ENCODE measurements around the gene CCNK. TPM values are rescaled to one million over a fixed set of nuclear protein-coding genes. Genes with fewer than 3 reads are reported as not detected.

The CCNK gene
- total and polyA plus RNA-seq, 10 donors, result 11.8 to 58.3 (median 39.8) TPM

- no peaks in the 10 kb centered on the region for H3K27me3 ChIP-seq (replicated peaks in 1 of 7)
- intact Hi-C loops (cut with DNase I; ENCODE audit: low total_unique reads), result no loop called here
- DNase-seq, result no peak
- TF ChIP-seq POLR2AphosphoS5 (IDR thresholded peaks at IDR 0.05) (no peak), POLR2A (IDR thresholded peaks at IDR 0.05) (no peak)
- TF ChIP-seq, protein P1, sequence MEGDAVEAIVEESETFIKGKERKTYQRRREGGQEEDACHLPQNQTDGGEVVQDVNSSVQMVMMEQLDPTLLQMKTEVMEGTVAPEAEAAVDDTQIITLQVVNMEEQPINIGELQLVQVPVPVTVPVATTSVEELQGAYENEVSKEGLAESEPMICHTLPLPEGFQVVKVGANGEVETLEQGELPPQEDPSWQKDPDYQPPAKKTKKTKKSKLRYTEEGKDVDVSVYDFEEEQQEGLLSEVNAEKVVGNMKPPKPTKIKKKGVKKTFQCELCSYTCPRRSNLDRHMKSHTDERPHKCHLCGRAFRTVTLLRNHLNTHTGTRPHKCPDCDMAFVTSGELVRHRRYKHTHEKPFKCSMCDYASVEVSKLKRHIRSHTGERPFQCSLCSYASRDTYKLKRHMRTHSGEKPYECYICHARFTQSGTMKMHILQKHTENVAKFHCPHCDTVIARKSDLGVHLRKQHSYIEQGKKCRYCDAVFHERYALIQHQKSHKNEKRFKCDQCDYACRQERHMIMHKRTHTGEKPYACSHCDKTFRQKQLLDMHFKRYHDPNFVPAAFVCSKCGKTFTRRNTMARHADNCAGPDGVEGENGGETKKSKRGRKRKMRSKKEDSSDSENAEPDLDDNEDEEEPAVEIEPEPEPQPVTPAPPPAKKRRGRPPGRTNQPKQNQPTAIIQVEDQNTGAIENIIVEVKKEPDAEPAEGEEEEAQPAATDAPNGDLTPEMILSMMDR (IDR thresholded peaks at IDR 0.05 in 8 of 11, conservative IDR thresholded peaks at IDR 0.05 in 3 of 11), result no peak
- H3K4me3 ChIP-seq, result no peak overlapping the region
- H3K36me3 ChIP-seq, result peaks cover 0 to 100% (median 79%) of the 10 kb centered on the region in 6 donors
- no peaks in the 10 kb centered on the region for H3K4me1 ChIP-seq
- WGBS, 5 donors, result 92 to 95% (median 93%) methylated on average over 5 of the region's 5 CpGs
- no peaks in the 10 kb centered on the region for H3K9me3 ChIP-seq
- no peak overlapping the region for H3K27ac ChIP-seq
Measured at GRCh38 chr14:99459481-99460100, 21.6 kb upstream of the CCNK start.

- Histone ChIP-seq H3K27ac (no peak overlapping the region), H3K4me1 (no peaks in the 10 kb centered on the region), H3K9me3 (no peaks in the 10 kb centered on the region), H3K36me3 (peaks cover 0 to 100% (median 81%) of the 10 kb centered on the region in 6 donors), H3K27me3 (replicated peaks in 1 of 7) (no peaks in the 10 kb centered on the region), H3K4me3 (no peak overlapping the region)
- no peak for DNase-seq
- WGBS, 5 donors, result 93 to 97% (median 93%) methylated on average over 3 of the region's 3 CpGs
- TF ChIP-seq, protein P1 (IDR thresholded peaks at IDR 0.05 in 8 of 11, conservative IDR thresholded peaks at IDR 0.05 in 3 of 11), result no peak
- no peak for TF ChIP-seq POLR2AphosphoS5 (IDR thresholded peaks at IDR 0.05)
- TF ChIP-seq POLR2A (IDR thresholded peaks at IDR 0.05), result no peak
- intact Hi-C loops (cut with DNase I; ENCODE audit: low total_unique reads), result no loop called here
Measured at GRCh38 chr14:99460793-99461192, 20.4 kb upstream of the CCNK start.

DNA sequence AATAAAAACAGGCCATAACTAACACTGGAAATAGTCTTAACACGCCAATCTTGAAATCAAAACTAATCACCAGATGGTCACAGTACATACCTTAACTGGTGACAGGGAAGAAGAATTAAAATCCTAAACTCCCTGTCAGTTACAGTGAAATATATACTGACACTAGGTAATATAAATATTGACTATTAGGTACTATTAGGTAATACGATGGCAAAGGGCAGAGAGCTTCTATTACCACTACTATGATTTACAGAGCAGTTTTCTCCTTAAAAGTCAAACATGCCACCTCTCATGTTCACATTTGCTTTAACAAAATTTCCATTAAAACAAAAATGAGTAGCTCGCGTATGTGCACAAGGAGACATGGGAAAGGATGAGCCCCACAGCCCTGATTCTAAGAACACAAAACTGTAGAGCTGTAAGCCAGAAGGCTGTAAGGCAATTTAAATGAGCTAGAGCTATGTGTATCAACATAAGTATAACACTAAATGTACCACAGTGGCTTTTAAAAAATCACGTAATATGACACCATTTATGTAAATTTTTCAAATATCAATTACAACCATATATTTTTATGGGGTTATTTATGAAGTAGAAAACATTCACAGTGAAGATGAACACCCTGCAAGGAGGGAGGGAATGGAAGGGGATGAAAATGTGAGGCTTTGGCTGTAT is 19.7 kb upstream of the CCNK start:
- H3K36me3 ChIP-seq, result peaks cover 0 to 94% (median 79%) of the 10 kb centered on the region in 6 donors
- 83 to 97% (median 96%) methylated on average over 5 of the region's 5 CpGs for WGBS, 5 donors
- intact Hi-C loops (cut with DNase I; ENCODE audit: low total_unique reads), result no loop called here

GRCh38 chr14:99462210-99462609 is 19.0 kb upstream of the CCNK start:
- H3K4me3 ChIP-seq, result no peak overlapping the region
- no peak overlapping the region for H3K27ac ChIP-seq
- DNase-seq, result no peak
- no peak for TF ChIP-seq POLR2AphosphoS5 (IDR thresholded peaks at IDR 0.05)
- TF ChIP-seq POLR2A (IDR thresholded peaks at IDR 0.05), result no peak
- intact Hi-C loops (cut with DNase I; ENCODE audit: low total_unique reads), result no loop called here
- no peaks in the 10 kb centered on the region for H3K27me3 ChIP-seq (replicated peaks in 1 of 7)
- H3K9me3 ChIP-seq, result no peaks in the 10 kb centered on the region
- 63 to 73% (median 66%) methylated on average over 6 of the region's 6 CpGs for WGBS, 5 donors
- H3K36me3 ChIP-seq, result peaks cover 0 to 88% (median 73%) of the 10 kb centered on the region in 6 donors
- peaks cover 0 to 7% (median 3%) of the 10 kb centered on the region in 6 donors for H3K4me1 ChIP-seq

More for the DNA sequence above, 19.7 kb upstream of the CCNK start:
- Histone ChIP-seq H3K4me1 (peaks cover 0 to under 1% (median 0%) of the 10 kb centered on the region in 6 donors), H3K27me3 (replicated peaks in 1 of 7) (no peaks in the 10 kb centered on the region), H3K4me3 (no peak overlapping the region), H3K27ac (no peak overlapping the region), H3K9me3 (no peaks in the 10 kb centered on the region)
- TF ChIP-seq, protein P1 (IDR thresholded peaks at IDR 0.05 in 8 of 11, conservative IDR thresholded peaks at IDR 0.05 in 3 of 11), result no peak
- DNase-seq, result no peak

All from spleen (tissue), 11 donors.